ENCODE data around the gene HCRTR2. TPM values are rescaled to one million over a fixed set of nuclear protein-coding genes. Genes with fewer than 3 reads are reported as not detected.
"Not testable (repeated sequence)": the region's sequence is repeated elsewhere in the genome, so short reads cannot be mapped to it uniquely, and the experiment has no call there.

HCRTR2 gene
- total RNA-seq, 1 donor, result not detected

- Histone ChIP-seq H3K4me3 (ENCODE audit: low read length) (no peak overlapping the region), H3K27me3 (ENCODE audit: insufficient read depth, low read length) (no peaks in the 10 kb centered on the region), H3K4me1 (ENCODE audit: insufficient read depth, low read length) (no peaks in the 10 kb centered on the region), H3K9me3 (ENCODE audit: low read depth, low read length) (no peaks in the 10 kb centered on the region)
Measured at GRCh38 chr6:55276745-55277530, 102.6 kb downstream of the HCRTR2 start.

GRCh38 chr6:55277646-55278045, 103.3 kb downstream of the HCRTR2 start:
- H3K9me3 ChIP-seq (ENCODE audit: low read depth, low read length), result no peaks in the 10 kb centered on the region
- no peaks in the 10 kb centered on the region for H3K4me1 ChIP-seq (ENCODE audit: insufficient read depth, low read length)
- H3K4me3 ChIP-seq (ENCODE audit: low read length), result no peak overlapping the region
- H3K27me3 ChIP-seq (ENCODE audit: insufficient read depth, low read length), result no peaks in the 10 kb centered on the region

- Histone ChIP-seq H3K4me1 (ENCODE audit: insufficient read depth, low read length) (no peaks in the 10 kb centered on the region), H3K9me3 (ENCODE audit: low read depth, low read length) (no peaks in the 10 kb centered on the region), H3K4me3 (ENCODE audit: low read length) (no peak overlapping the region), H3K27me3 (ENCODE audit: insufficient read depth, low read length) (no peaks in the 10 kb centered on the region)
Measured at GRCh38 chr6:55281215-55281614, 106.9 kb downstream of the HCRTR2 start.

GRCh38 chr6:55282115-55282514, 107.8 kb downstream of the HCRTR2 start:
- H3K4me3 ChIP-seq (ENCODE audit: low read length), result no peak overlapping the region
- H3K4me1 ChIP-seq (ENCODE audit: insufficient read depth, low read length), result no peaks in the 10 kb centered on the region
- H3K9me3 ChIP-seq (ENCODE audit: low read depth, low read length), result no peaks in the 10 kb centered on the region
- H3K27me3 ChIP-seq (ENCODE audit: insufficient read depth, low read length), result no peaks in the 10 kb centered on the region

- Histone ChIP-seq H3K9me3 (ENCODE audit: low read depth, low read length) (no peaks in the 10 kb centered on the region), H3K4me3 (ENCODE audit: low read length) (no peak overlapping the region), H3K4me1 (ENCODE audit: insufficient read depth, low read length) (no peaks in the 10 kb centered on the region), H3K27me3 (ENCODE audit: insufficient read depth, low read length) (no peaks in the 10 kb centered on the region)
Measured at GRCh38 chr6:55286824-55287223, 112.5 kb downstream of the HCRTR2 start.

GRCh38 chr6:55290736-55291135, 116.4 kb downstream of the HCRTR2 start:
- Histone ChIP-seq H3K4me3 (ENCODE audit: low read length) (no peak overlapping the region), H3K27me3 (ENCODE audit: insufficient read depth, low read length) (no peaks in the 10 kb centered on the region), H3K9me3 (ENCODE audit: low read depth, low read length) (no peaks in the 10 kb centered on the region), H3K4me1 (ENCODE audit: insufficient read depth, low read length) (no peaks in the 10 kb centered on the region)

- H3K27me3 ChIP-seq (ENCODE audit: insufficient read depth, low read length), result no peaks in the 10 kb centered on the region
- H3K4me1 ChIP-seq (ENCODE audit: insufficient read depth, low read length), result no peaks in the 10 kb centered on the region
- no peak overlapping the region for H3K4me3 ChIP-seq (ENCODE audit: low read length)
- H3K9me3 ChIP-seq (ENCODE audit: low read depth, low read length), result no peaks in the 10 kb centered on the region
Measured at GRCh38 chr6:55293116-55293515, 118.8 kb downstream of the HCRTR2 start.

GRCh38 chr6:55297214-55297613, 122.9 kb downstream of the HCRTR2 start:
- H3K4me3 ChIP-seq (ENCODE audit: low read length); H3K27me3 ChIP-seq (ENCODE audit: insufficient read depth, low read length); H3K9me3 ChIP-seq (ENCODE audit: low read depth, low read length); H3K4me1 ChIP-seq (ENCODE audit: insufficient read depth, low read length): not testable (repeated sequence)

- Histone ChIP-seq H3K27me3 (ENCODE audit: insufficient read depth, low read length) (no peaks in the 10 kb centered on the region), H3K4me3 (ENCODE audit: low read length) (no peak overlapping the region), H3K4me1 (ENCODE audit: insufficient read depth, low read length) (no peaks in the 10 kb centered on the region), H3K9me3 (ENCODE audit: low read depth, low read length) (no peaks in the 10 kb centered on the region)
Measured at GRCh38 chr6:55299286-55299985, 125.1 kb downstream of the HCRTR2 start.

GRCh38 chr6:55304747-55305146, 130.4 kb downstream of the HCRTR2 start:
- Histone ChIP-seq H3K4me3 (ENCODE audit: low read length) (no peak overlapping the region), H3K27me3 (ENCODE audit: insufficient read depth, low read length) (no peaks in the 10 kb centered on the region), H3K9me3 (ENCODE audit: low read depth, low read length) (no peaks in the 10 kb centered on the region), H3K4me1 (ENCODE audit: insufficient read depth, low read length) (no peaks in the 10 kb centered on the region)

GRCh38 chr6:55319961-55320695, 145.8 kb downstream of the HCRTR2 start:
- H3K4me1 ChIP-seq (ENCODE audit: insufficient read depth, low read length), result no peaks in the 10 kb centered on the region
- H3K9me3 ChIP-seq (ENCODE audit: low read depth, low read length), result peaks cover 5% of the 10 kb centered on the region
- no peak overlapping the region for H3K4me3 ChIP-seq (ENCODE audit: low read length)
- H3K27me3 ChIP-seq (ENCODE audit: insufficient read depth, low read length), result no peaks in the 10 kb centered on the region

- H3K27me3 ChIP-seq (ENCODE audit: insufficient read depth, low read length), result no peaks in the 10 kb centered on the region
- H3K4me3 ChIP-seq (ENCODE audit: low read length), result no peak overlapping the region
- H3K4me1 ChIP-seq (ENCODE audit: insufficient read depth, low read length), result no peaks in the 10 kb centered on the region
- peaks cover 5% of the 10 kb centered on the region for H3K9me3 ChIP-seq (ENCODE audit: low read depth, low read length)
Measured at GRCh38 chr6:55320696-55321086, 146.4 kb downstream of the HCRTR2 start.

GRCh38 chr6:55327169-55327568, 152.9 kb downstream of the HCRTR2 start, which contains the start of gene GFRAL:
Gene GFRAL, plus strand, starts transcription at chr6:55327469. Its CDS starts 86 bp downstream, at chr6:55327555.
- Histone ChIP-seq H3K4me3 (ENCODE audit: low read length) (no peak within 1 kb of the TSS), H3K27me3 (ENCODE audit: insufficient read depth, low read length) (no peaks in the 10 kb centered on the region), H3K4me1 (ENCODE audit: insufficient read depth, low read length) (no peaks in the 10 kb centered on the region), H3K9me3 (ENCODE audit: low read depth, low read length) (no peaks in the 10 kb centered on the region)
